ENCODE results near the gene PI4KA.

The PI4KA gene

GRCh38 chr22:20792221-20792965 is 66.2 kb downstream of the PI4KA start:
- DNase-seq, result no peak

DNA sequence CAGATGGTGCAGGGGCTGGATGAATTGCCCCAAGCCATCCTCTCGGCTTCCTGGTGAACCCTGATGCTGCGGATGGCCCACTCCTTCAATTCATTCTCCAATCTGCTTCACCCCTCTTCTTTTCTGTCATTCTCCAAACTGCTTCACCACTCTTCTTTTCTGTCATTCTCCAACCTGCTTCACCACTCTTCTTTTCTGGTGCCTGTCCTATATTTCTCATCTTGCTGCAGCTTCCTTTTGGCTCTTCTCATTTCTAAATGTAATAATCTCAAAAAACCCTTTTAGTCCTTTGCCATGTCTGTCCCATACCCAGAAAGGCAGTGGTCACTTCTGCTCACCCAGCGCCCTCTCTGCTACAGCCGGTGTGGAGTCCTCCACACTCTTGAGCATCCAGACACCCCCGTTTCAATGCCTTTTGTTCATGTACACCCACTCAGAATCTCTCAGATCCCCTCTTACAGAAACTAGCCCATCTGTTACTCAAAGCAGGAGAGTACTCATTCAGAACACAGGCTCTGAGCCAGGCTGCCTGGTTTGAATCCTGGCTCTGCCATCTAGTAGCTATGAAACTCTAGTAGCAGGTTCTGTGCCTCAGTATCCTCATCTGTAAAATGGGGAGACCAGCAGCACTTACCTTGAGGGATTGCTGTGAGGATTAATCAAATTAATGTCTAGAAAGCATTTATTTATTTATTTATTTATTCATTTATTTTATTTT is 69.8 kb downstream of the PI4KA start:
- DNase-seq, result no peak

DNA sequence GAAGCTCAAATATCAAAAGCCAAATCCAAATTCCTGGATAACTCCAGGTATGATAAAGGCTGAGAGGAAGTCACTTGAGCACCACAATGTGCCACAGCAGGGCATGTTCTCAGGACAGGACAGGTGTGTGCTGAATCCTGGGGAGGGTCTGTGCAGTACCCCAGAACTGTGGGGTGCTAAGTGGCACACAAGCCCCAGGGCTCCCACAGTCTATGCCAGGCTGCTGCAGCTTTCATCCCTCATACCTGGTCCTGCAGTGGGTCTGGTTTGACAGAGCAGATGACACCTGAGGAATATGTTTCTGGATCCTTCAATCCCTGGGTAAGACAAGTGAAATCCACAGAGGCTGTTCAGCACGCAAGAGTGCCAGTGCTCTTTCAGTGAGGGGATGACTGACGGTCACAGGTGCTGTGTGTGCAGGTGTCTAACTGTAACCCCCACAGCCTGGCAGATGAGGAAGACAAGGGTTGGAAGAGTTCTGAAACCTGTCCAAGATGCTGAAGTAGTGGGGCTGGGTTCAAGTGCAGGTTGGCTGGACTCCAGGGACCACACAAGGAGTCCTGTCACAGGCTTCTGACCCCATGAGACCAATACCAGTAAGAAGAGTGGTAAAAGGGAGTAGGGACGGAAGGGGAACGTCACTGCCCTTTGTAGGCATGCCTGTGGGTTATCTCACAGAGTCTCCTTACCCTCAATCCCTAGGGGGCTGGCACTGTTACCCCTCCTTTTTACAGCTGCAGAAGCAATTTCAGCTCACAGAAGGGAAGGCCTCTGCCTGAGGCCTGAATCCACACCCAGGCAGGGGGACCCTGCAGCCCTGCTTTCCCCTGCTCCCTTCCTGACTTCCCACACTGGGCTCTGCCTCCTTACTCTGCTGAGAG is 70.6 kb downstream of the PI4KA start:
- DNase-seq, result no peak

DNA sequence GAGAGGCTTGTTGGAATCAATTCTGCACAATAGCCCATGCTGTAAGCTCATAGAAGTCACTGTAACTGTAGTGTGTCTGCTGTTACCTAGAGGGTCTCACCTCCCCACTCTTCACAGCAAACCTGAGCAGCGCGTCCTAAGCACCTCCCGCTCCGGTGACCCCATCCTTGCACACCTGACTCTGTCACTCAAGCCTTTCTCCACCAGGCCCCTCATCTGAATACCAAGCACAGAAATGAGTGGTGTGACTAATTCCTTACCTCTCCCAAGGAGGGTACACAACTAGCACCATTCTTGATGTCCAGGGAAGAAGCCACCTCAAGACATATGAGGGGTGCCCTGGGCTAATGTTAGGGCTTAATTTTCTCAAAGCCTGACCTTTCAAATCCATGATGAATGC is 71.4 kb downstream of the PI4KA start:
- DNase-seq, result no peak

GRCh38 chr22:20786536-20786979 is 72.1 kb downstream of the PI4KA start:
- no peak for DNase-seq

GRCh38 chr22:20786048-20786447 is 72.6 kb downstream of the PI4KA start:
- no peak for DNase-seq

- DNase-seq, result no peak
Measured at GRCh38 chr22:20785415-20785814, 73.2 kb downstream of the PI4KA start.

DNA sequence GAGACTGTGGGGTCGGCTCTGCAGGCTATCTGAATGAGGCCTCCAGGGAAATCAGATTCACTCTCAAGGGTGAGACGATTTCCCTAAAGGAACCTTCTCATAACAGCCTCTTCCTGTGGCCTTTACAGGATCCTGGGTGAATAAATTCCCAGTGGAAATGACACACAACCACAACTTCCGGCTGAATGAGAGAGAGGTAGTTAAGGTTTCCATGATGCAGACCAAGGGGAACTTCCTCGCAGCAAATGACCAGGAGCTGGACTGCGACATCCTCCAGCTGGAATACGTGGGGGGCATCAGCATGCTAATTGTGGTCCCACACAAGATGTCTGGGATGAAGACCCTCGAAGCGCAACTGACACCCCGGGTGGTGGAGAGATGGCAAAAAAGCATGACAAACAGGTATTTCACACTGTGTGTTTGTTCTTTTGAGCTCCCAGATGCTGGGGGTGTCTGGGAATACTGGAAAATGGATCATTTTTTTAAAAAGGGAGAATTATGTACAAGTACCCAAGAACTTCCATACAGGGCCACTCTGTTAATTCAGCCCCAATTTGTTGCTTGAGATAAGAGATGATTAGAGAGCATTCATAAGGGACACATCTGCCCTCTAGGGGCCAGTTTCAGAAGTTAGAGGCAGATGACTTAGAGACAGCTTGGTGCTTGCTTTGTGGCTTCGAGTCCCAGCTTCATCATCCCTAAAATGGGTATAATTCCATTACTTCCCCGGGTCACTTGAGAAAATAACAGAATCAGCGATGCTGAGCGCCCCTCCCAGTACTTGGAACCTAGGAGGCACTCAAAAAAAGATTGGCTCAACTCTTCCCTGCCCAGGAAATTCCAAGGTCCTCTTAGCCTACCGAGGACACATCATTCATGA is 74.5 kb downstream of the PI4KA start:
- peak; percentile 4 for DNase-seq

GRCh38 chr22:20783300-20783673 is 75.3 kb downstream of the PI4KA start:
- DNase-seq, result no peak

- no peak for DNase-seq
Measured at GRCh38 chr22:20782596-20783299, 75.9 kb downstream of the PI4KA start.

- no peak for DNase-seq
Measured at GRCh38 chr22:20782083-20782482, 76.5 kb downstream of the PI4KA start.

DNA sequence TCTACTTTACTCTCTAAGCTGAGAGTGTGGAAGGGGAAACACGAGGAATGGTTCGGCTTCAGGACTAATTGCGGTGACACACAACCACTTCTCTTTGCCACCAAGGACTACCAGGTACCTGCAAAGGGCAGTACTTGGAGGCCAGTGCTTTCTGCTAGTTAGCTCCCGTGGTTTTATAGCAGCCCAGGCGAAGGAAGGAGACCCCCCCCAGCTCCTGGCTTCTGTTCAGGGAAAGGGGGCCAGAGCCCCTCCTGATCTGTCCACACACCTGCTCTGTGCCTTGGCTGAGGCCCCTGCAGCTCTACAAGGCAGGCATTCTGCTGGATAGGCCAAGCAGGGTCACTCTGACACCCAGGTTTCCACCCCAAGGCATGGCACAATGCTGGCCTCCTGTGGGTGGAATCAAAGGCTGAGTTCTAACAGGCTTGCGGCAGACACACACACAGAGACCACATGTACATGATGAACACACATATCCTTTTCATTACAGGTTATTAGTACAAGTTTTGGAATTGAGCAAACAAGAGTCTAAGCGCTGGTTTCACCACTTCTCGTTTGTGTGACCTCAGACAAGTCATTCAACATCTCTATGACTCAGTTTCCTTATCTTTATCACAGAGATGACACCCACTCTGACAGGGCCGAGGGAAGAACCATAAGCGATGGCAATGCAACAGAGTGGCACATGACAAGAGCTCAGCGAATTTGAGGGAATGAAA is 77.2 kb downstream of the PI4KA start:
- DNase-seq, result no peak

- DNase-seq, result no peak
Measured at GRCh38 chr22:20779818-20780158, 78.8 kb downstream of the PI4KA start.

DNA sequence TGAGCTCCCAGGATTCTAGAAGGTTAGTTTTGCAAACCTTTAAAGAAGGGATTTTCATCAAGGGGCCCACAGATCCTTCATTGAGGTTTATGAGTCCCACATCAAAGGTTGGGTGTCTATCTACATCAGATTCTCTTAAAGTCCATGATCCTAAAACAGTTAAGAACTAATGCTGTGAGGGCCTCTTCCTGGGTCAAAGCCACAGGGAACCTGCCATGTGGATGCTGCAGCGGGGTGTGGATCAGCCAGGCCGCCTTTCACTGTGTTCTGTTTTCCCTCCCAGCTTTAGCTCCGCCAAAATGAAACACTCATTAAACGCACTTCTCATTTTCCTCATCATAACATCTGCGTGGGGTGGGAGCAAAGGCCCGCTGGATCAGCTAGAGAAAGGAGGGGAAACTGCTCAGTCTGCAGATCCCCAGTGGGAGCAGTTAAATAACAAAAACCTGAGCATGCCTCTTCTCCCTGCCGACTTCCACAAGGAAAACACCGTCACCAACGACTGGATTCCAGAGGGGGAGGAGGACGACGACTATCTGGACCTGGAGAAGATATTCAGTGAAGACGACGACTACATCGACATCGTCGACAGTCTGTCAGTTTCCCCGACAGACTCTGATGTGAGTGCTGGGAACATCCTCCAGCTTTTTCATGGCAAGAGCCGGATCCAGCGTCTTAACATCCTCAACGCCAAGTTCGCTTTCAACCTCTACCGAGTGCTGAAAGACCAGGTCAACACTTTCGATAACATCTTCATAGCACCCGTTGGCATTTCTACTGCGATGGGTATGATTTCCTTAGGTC is 79.4 kb downstream of the PI4KA start:
- DNase-seq, result no peak

- no peak for DNase-seq
Measured at GRCh38 chr22:20777420-20778177, 81.0 kb downstream of the PI4KA start.

- no peak for DNase-seq
Measured at GRCh38 chr22:20776624-20777405, 81.8 kb downstream of the PI4KA start.

DNA sequence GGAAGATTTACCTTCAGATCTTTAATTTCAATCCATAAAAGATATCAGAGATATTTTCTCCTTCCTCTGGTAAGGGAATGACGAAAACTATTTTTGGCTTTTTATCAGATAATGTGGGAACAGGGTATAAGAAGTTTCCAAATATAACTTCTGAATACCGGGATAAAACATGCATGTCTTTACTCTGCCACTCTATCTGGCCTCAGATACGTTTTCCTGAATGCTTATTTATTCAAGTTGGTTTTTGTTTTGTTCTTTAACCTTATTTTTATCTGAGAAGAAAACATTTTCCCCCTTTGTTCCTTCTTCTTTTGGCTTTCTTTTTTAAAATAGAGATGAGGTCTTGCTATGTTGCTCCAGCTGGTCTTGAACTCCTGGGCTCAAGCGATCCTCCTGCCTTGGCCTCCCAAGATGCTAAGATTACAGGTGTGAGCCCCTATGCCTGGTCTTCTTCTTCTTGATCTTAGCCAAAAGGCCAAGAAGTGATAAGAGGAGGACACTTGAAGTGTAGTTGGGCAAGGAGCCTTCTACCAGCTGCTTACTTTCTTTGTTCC is 83.2 kb downstream of the PI4KA start:
- no peak for DNase-seq

DNA sequence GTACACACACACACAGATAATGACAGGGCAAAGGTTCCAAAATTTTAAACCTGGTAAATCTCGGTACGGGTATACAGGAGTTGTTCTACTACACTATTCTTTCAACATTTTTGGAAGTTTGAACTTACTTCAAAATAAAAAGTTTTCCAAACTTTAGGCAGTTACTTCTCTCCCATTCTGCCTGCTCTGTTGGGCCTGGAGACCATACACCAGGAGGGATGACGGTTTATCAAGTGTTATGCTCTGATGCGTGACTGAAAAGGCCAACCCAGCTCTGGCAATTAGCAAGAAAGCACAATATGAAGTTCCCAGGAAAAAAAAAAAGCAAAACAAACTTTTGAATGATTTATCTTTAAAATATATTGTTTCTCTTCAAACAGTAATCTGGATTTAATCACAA is 83.7 kb downstream of the PI4KA start:
- DNase-seq, result no peak
